ENCODE results near the gene ORMDL2.
"Not testable (repeated sequence)": the region's sequence is repeated elsewhere in the genome, so short reads cannot be mapped to it uniquely, and the experiment has no call there.

ORMDL2 gene

GRCh38 chr12:55861871-55862270 is 44.0 kb downstream of the ORMDL2 start:
- no peak for DNase-seq

GRCh38 chr12:55862286-55862685 is 44.4 kb downstream of the ORMDL2 start:
- DNase-seq, result no peak

GRCh38 chr12:55862931-55863330 is 45.1 kb downstream of the ORMDL2 start:
- not testable (repeated sequence) for DNase-seq

GRCh38 chr12:55865327-55865726 is 47.5 kb downstream of the ORMDL2 start:
- DNase-seq, result no peak

- not testable (repeated sequence) for DNase-seq
These were observed 48.7 kb downstream of the ORMDL2 start for GRCh38 chr12:55866454-55867004.
